ENCODE data around the gene SHMT2. TPM values are rescaled to one million over a fixed set of nuclear protein-coding genes. Genes with fewer than 3 reads are reported as not detected.

Gene SHMT2
- total RNA-seq, 1 experiment from 2014 or later, result 227 TPM

DNA sequence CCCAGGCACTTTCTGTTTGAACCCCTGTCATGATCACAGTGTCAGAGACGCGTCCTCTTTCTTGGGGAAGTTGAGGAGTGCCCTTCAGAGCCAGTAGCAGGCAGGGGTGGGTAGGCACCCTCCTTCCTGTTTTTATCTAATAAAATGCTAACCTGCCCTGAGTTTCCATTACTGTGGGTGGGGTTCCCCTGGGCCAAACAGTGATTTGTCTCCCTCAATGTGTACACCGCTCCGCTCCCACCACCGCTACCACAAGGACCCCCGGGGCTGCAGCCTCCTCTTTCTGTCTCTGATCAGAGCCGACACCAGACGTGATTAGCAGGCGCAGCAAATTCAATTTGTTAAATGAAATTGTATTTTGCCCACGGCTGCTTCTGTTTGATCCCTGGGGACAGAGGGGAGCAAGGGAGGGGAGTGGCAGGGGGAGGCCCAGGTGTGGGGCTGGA, 5.1 kb downstream of the SHMT2 start:
- H3F3A ChIP-seq (ENCODE audit: insufficient read depth, low read depth), result peaks cover 70% of the 10 kb centered on the region
- H3K79me2 ChIP-seq (ENCODE audit: low read depth), result peaks cover 36% of the 10 kb centered on the region
- peaks cover 28% of the 10 kb centered on the region for H4K20me1 ChIP-seq (ENCODE audit: insufficient read depth)
- H3K4me1 ChIP-seq (replicated peaks; ENCODE audit: insufficient read depth), result peaks cover 22% of the 10 kb centered on the region
- no peak overlapping the region for H3K27ac ChIP-seq
- H2AFZ ChIP-seq, result no peak overlapping the region
- no peaks in the 10 kb centered on the region for H3K9me3 ChIP-seq (ENCODE audit: insufficient read depth, low read depth)
- H3K27me3 ChIP-seq (ENCODE audit: insufficient read depth, low read depth), result peaks cover under 1% of the 10 kb centered on the region
- no peak overlapping the region for H3K4me3 ChIP-seq
- DNase-seq, result no peak
- no peaks in the 10 kb centered on the region for H3K9me2 ChIP-seq (ENCODE audit: insufficient read depth)
- intact Hi-C loops (cut with micrococcal nuclease; ENCODE audit: unreplicated experiment), result no loop called here
- CTCF ChIA-PET, result no interaction called here
- TF ChIP-seq CTCF (conservative IDR thresholded peaks at IDR 0.05) (no peak), EZH2 (IDR thresholded peaks at IDR 0.05; ENCODE audit: low read depth) (no peak)
- H3K4me2 ChIP-seq, result no peak overlapping the region
- H3K36me3 ChIP-seq (ENCODE audit: low read depth), result peaks cover 38% of the 10 kb centered on the region
- BruUV-seq (replicated peaks), result no TSS peak
- POLR2A ChIA-PET (ENCODE audit: unreplicated experiment), result no interaction called here

- H3K79me2 ChIP-seq (ENCODE audit: low read depth), result peaks cover 30% of the 10 kb centered on the region
- no peak overlapping the region for H3K4me2 ChIP-seq
- peaks cover 69% of the 10 kb centered on the region for H3F3A ChIP-seq (ENCODE audit: insufficient read depth, low read depth)
- no peak for TF ChIP-seq EZH2 (IDR thresholded peaks at IDR 0.05; ENCODE audit: low read depth)
- no peak for TF ChIP-seq CTCF (conservative IDR thresholded peaks at IDR 0.05)
- no peaks in the 10 kb centered on the region for H3K9me3 ChIP-seq (ENCODE audit: insufficient read depth, low read depth)
- no peak for DNase-seq
- H3K27ac ChIP-seq, result no peak overlapping the region
- ChIA-PET CTCF (no interaction called here), POLR2A (ENCODE audit: unreplicated experiment) (no interaction called here)
- peaks cover 6% of the 10 kb centered on the region for H3K27me3 ChIP-seq (ENCODE audit: insufficient read depth, low read depth)
- intact Hi-C loops (cut with micrococcal nuclease; ENCODE audit: unreplicated experiment), result no loop called here
- H4K20me1 ChIP-seq (ENCODE audit: insufficient read depth), result peaks cover 28% of the 10 kb centered on the region
- no peak overlapping the region for H2AFZ ChIP-seq
- H3K36me3 ChIP-seq (ENCODE audit: low read depth), result peaks cover 38% of the 10 kb centered on the region
- peaks cover 22% of the 10 kb centered on the region for H3K4me1 ChIP-seq (replicated peaks; ENCODE audit: insufficient read depth)
- no peak overlapping the region for H3K4me3 ChIP-seq
- no TSS peak for BruUV-seq (replicated peaks)
- H3K9me2 ChIP-seq (ENCODE audit: insufficient read depth), result no peaks in the 10 kb centered on the region
These were observed 5.7 kb downstream of the SHMT2 start for GRCh38 chr12:57235017-57235727.

- Histone ChIP-seq H3K79me2 (ENCODE audit: low read depth) (peaks cover 25% of the 10 kb centered on the region), H3F3A (ENCODE audit: insufficient read depth, low read depth) (peaks cover 75% of the 10 kb centered on the region), H3K4me3 (no peak overlapping the region), H3K4me1 (replicated peaks; ENCODE audit: insufficient read depth) (peaks cover 22% of the 10 kb centered on the region), H3K27ac (no peak overlapping the region), H3K9me2 (ENCODE audit: insufficient read depth) (no peaks in the 10 kb centered on the region), H3K9me3 (ENCODE audit: insufficient read depth, low read depth) (no peaks in the 10 kb centered on the region), H3K27me3 (ENCODE audit: insufficient read depth, low read depth) (peaks cover 12% of the 10 kb centered on the region), H3K4me2 (no peak overlapping the region), H3K36me3 (ENCODE audit: low read depth) (peaks cover 38% of the 10 kb centered on the region), H2AFZ (no peak overlapping the region), H4K20me1 (ENCODE audit: insufficient read depth) (peaks cover 28% of the 10 kb centered on the region)
- intact Hi-C loops (cut with micrococcal nuclease; ENCODE audit: unreplicated experiment), result no loop called here
- DNase-seq, result no peak
- TF ChIP-seq EZH2 (IDR thresholded peaks at IDR 0.05; ENCODE audit: low read depth), result no peak
- TF ChIP-seq CTCF (conservative IDR thresholded peaks at IDR 0.05), result no peak
- POLR2A ChIA-PET (ENCODE audit: unreplicated experiment), result no interaction called here
- BruUV-seq (replicated peaks), result no TSS peak
- CTCF ChIA-PET, result no interaction called here
These were observed 6.2 kb downstream of the SHMT2 start for GRCh38 chr12:57235728-57236131.

Measured in PC-9 (cell line).